GM12873 (cell line): Measurements from ENCODE around the gene SAMMSON.

Source experiments
- TF ChIP-seq, protein P1 (sequence below): IDR thresholded peaks from 2 replicates; pipeline ENCODE4 v1.5.1; 2012; ENCODE audit warnings: low read depth, mild to moderate bottlenecking, moderate library complexity, low read length, control low read depth; ENCODE audit not compliant: insufficient read depth; ENCODE audit errors: missing control alignments

The SAMMSON gene

DNA sequence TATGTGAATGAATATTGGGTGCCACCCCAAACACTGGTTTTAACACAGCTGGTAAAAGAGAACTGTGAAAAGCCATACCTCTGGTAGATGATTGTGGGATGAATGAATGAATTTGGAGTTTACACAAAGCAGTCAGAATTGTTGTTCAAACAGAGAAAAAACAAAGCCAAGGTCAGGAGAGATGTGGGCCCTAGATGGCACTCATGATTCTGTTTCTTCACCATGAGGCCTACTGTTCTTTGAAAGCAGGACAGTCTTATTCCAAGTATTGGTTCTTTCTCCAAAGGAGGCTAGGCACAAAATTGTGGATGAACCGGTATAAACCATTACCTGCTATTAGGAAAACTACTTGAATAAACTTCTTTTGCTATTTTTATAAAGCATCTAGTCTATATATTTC lies 97.6 kb downstream of the SAMMSON start:
- TF ChIP-seq, protein P1, sequence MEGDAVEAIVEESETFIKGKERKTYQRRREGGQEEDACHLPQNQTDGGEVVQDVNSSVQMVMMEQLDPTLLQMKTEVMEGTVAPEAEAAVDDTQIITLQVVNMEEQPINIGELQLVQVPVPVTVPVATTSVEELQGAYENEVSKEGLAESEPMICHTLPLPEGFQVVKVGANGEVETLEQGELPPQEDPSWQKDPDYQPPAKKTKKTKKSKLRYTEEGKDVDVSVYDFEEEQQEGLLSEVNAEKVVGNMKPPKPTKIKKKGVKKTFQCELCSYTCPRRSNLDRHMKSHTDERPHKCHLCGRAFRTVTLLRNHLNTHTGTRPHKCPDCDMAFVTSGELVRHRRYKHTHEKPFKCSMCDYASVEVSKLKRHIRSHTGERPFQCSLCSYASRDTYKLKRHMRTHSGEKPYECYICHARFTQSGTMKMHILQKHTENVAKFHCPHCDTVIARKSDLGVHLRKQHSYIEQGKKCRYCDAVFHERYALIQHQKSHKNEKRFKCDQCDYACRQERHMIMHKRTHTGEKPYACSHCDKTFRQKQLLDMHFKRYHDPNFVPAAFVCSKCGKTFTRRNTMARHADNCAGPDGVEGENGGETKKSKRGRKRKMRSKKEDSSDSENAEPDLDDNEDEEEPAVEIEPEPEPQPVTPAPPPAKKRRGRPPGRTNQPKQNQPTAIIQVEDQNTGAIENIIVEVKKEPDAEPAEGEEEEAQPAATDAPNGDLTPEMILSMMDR = no peak

DNA sequence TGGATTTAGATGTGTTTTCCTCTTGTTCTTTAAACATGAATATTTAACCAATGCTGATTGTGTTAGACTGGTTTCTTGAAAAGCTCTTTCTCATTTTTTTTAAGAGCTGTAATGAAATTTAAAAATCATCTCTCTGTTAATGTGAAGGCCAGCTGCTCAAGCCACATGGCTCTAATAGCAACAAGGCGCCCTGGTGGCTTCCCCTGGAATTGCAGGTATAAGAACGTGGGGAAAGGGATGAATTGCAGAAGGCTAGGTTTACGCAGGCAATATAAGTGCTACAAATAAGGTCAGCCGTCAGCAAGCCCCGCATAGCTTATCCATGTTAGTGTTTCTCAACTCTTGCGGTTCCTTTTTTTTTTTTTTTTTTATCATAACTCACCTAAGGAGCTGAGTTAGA lies 108.5 kb downstream of the SAMMSON start:
- TF ChIP-seq, protein P1 = peak; percentile 78

DNA sequence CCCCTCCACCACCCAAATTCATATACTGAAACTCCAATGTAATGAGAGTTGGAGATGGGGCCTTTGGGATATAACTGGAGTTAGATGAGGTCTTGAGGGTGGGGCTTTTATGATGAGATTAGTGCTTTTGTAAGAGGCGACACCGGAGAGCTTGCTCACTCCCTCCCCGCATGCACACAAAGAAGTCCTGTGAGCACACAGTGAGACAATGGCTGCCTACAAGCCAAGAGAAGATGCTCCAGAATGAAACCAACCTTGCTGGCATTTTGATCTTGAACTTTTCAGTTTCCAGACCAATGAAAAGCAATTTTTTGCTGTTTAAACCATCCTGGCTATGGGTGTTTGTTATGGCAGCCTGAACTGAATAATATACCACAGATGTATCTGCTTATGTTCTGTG lies 109.0 kb downstream of the SAMMSON start:
- TF ChIP-seq, protein P1 = no peak

DNA sequence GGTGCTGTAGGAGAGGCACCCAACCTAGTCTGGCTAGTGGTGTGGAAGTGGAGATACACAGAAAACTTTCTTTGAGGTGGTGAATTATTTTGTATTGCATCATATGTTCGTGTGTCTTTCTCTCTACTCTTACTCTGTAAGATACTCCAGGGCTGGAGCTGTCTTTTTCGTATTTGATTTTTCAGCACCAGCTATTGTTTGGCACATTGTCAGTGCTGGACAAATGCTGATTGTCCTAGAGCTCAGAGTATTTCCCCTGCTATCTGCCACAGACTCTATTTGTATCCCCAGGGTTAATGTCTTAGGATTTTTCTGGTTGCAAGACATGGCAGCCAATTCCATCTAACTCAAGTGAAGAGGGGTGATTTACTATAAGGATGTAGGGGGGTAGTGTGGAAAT lies 110.5 kb downstream of the SAMMSON start:
- TF ChIP-seq, protein P1 = no peak

DNA sequence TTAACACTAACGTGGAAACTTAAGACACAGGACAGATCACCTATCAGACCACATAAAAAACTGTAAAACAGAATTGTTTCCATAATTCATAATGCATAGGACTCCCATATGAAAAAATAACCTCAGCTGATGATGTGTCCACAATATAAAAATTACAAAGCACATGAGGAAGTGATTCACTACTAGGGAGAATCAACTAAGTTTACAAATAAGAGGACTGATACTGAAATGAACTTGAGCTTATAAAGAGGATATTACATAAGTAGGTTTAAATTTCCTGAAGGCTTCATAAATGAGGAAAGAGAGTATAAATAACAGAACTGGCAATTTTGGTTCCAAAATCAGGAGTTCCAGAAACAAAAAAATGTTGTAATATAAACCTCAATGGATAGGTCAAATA lies 111.9 kb downstream of the SAMMSON start:
- TF ChIP-seq, protein P1 = no peak

DNA sequence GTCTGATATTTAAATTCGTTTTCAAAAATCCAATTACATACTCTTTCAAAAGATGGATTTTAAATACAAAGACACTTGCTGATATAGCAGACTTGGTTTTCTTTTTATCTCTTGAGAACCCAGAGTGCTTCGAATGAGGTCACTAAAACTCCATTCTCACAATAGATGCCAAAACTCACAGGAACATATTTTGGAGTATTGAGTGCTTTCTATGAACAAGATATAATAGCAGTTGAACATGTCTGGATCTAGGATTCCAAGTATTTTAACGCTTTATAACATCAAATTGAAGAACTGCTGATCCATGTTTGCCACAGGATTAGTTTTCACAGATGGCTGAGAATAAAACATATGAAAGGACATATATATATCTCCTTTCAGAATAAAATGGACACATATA lies 113.2 kb downstream of the SAMMSON start:
- TF ChIP-seq, protein P1 = no peak

DNA sequence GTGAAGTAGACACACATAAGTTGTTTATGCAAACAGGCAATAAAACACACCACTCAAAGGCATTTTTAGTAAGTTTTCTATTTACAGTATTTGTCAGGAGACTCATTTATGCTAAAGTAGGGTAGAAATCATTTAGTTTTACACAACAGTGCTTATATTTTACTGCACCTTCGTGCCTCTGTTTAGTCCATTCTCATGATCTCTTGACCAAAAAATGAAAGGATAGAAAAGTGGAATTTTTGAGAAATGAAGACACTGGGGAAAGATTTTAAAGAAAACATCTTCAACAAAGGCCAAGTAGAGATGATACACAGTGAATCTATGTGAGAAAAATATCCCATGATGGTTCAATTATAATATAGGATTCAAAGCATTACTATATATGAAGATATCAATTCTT lies 114.9 kb downstream of the SAMMSON start:
- TF ChIP-seq, protein P1 = no peak
